ENCODE measurements around the gene ANKS1B. TPM values are rescaled to one million over a fixed set of nuclear protein-coding genes. Genes with fewer than 3 reads are reported as not detected.
"Not testable (repeated sequence)": the region's sequence is repeated elsewhere in the genome, so short reads cannot be mapped to it uniquely, and the experiment has no call there.

ANKS1B gene
- total RNA-seq, 1 experiment from 2014 or later: 5.8 TPM

DNA sequence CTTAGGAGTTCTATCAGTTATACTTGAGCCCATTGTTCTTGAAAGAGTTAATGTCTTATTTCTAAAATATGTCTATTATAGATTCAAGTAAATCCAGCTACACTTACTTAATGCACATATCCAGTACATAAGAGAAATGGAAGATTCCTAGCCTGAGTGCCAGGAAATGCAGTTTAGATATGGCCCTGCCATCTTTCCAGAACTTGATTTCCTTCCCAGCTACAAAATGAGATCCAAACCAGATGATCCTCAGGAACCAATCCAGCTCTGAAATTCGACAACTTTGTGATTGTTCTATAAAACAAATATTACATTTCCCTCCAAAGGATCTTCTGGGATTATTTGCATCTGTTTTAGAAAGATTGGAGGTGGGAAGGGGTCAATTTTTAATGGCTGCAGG is 654.5 kb downstream of the ANKS1B start:
- H3K36me3 Mint-ChIP-seq: no peaks in the 10 kb centered on the region
- ChIA-PET CTCF (no interaction called here), POLR2A (no interaction called here)
- no peak overlapping the region for H3K27ac Mint-ChIP-seq
- no peak for DNase-seq (ENCODE audit: low spot score)
- H3K9me3 Mint-ChIP-seq: peaks cover 15% of the 10 kb centered on the region
- no peak for ATAC-seq
- H3K4me1 Mint-ChIP-seq: no peaks in the 10 kb centered on the region
- TF ChIP-seq ZNF317 (CRISPR knock-in tag; IDR thresholded peaks at IDR 0.05; ENCODE audit: borderline replicate concordance, low read depth) (no peak), PRRX2 (CRISPR knock-in tag; IDR thresholded peaks at IDR 0.05) (no peak), GRHL2 (CRISPR knock-in tag; IDR thresholded peaks at IDR 0.05; ENCODE audit: insufficient replicate concordance, severe bottlenecking) (no peak), JUN (CRISPR knock-in tag; IDR thresholded peaks at IDR 0.05) (no peak), GTF2I (CRISPR knock-in tag; conservative IDR thresholded peaks at IDR 0.05) (no peak), NFE2L1 (CRISPR knock-in tag; IDR thresholded peaks at IDR 0.05) (no peak), ZNF671 (CRISPR knock-in tag; IDR thresholded peaks at IDR 0.05) (no peak), MXD4 (CRISPR knock-in tag; IDR thresholded peaks at IDR 0.05; ENCODE audit: borderline replicate concordance) (no peak), ZNF121 (CRISPR knock-in tag; IDR thresholded peaks at IDR 0.05) (no peak), SMAD3 (CRISPR knock-in tag; IDR thresholded peaks at IDR 0.05; ENCODE audit: borderline replicate concordance) (no peak), ZNF423 (CRISPR knock-in tag; IDR thresholded peaks at IDR 0.05) (no peak), OVOL2 (CRISPR knock-in tag; IDR thresholded peaks at IDR 0.05; ENCODE audit: borderline replicate concordance) (no peak)
- TF ChIP-seq, protein P1, sequence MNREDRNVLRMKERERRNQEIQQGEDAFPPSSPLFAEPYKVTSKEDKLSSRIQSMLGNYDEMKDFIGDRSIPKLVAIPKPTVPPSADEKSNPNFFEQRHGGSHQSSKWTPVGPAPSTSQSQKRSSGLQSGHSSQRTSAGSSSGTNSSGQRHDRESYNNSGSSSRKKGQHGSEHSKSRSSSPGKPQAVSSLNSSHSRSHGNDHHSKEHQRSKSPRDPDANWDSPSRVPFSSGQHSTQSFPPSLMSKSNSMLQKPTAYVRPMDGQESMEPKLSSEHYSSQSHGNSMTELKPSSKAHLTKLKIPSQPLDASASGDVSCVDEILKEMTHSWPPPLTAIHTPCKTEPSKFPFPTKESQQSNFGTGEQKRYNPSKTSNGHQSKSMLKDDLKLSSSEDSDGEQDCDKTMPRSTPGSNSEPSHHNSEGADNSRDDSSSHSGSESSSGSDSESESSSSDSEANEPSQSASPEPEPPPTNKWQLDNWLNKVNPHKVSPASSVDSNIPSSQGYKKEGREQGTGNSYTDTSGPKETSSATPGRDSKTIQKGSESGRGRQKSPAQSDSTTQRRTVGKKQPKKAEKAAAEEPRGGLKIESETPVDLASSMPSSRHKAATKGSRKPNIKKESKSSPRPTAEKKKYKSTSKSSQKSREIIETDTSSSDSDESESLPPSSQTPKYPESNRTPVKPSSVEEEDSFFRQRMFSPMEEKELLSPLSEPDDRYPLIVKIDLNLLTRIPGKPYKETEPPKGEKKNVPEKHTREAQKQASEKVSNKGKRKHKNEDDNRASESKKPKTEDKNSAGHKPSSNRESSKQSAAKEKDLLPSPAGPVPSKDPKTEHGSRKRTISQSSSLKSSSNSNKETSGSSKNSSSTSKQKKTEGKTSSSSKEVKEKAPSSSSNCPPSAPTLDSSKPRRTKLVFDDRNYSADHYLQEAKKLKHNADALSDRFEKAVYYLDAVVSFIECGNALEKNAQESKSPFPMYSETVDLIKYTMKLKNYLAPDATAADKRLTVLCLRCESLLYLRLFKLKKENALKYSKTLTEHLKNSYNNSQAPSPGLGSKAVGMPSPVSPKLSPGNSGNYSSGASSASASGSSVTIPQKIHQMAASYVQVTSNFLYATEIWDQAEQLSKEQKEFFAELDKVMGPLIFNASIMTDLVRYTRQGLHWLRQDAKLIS (CRISPR knock-in tag; IDR thresholded peaks at IDR 0.05; ENCODE audit: borderline replicate concordance): no peak
- TF ChIP-seq, protein P2, sequence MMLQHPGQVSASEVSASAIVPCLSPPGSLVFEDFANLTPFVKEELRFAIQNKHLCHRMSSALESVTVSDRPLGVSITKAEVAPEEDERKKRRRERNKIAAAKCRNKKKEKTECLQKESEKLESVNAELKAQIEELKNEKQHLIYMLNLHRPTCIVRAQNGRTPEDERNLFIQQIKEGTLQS (CRISPR knock-in tag; conservative IDR thresholded peaks at IDR 0.05): no peak
- TF ChIP-seq, protein P3, sequence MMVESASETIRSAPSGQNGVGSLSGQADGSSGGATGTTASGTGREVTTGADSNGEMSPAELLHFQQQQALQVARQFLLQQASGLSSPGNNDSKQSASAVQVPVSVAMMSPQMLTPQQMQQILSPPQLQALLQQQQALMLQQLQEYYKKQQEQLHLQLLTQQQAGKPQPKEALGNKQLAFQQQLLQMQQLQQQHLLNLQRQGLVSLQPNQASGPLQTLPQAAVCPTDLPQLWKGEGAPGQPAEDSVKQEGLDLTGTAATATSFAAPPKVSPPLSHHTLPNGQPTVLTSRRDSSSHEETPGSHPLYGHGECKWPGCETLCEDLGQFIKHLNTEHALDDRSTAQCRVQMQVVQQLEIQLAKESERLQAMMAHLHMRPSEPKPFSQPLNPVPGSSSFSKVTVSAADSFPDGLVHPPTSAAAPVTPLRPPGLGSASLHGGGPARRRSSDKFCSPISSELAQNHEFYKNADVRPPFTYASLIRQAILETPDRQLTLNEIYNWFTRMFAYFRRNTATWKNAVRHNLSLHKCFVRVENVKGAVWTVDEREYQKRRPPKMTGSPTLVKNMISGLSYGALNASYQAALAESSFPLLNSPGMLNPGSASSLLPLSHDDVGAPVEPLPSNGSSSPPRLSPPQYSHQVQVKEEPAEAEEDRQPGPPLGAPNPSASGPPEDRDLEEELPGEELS (CRISPR knock-in tag; IDR thresholded peaks at IDR 0.05): no peak
- TF ChIP-seq, protein P4, sequence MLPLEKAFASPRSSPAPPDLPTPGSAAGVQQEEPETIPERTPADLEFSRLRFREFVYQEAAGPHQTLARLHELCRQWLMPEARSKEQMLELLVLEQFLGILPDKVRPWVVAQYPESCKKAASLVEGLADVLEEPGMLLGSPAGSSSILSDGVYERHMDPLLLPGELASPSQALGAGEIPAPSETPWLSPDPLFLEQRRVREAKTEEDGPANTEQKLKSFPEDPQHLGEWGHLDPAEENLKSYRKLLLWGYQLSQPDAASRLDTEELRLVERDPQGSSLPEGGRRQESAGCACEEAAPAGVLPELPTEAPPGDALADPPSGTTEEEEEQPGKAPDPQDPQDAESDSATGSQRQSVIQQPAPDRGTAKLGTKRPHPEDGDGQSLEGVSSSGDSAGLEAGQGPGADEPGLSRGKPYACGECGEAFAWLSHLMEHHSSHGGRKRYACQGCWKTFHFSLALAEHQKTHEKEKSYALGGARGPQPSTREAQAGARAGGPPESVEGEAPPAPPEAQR (CRISPR knock-in tag; IDR thresholded peaks at IDR 0.05): no peak
- TF ChIP-seq, protein P5, sequence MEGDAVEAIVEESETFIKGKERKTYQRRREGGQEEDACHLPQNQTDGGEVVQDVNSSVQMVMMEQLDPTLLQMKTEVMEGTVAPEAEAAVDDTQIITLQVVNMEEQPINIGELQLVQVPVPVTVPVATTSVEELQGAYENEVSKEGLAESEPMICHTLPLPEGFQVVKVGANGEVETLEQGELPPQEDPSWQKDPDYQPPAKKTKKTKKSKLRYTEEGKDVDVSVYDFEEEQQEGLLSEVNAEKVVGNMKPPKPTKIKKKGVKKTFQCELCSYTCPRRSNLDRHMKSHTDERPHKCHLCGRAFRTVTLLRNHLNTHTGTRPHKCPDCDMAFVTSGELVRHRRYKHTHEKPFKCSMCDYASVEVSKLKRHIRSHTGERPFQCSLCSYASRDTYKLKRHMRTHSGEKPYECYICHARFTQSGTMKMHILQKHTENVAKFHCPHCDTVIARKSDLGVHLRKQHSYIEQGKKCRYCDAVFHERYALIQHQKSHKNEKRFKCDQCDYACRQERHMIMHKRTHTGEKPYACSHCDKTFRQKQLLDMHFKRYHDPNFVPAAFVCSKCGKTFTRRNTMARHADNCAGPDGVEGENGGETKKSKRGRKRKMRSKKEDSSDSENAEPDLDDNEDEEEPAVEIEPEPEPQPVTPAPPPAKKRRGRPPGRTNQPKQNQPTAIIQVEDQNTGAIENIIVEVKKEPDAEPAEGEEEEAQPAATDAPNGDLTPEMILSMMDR (IDR thresholded peaks at IDR 0.05): no peak
- TF ChIP-seq, protein P6, sequence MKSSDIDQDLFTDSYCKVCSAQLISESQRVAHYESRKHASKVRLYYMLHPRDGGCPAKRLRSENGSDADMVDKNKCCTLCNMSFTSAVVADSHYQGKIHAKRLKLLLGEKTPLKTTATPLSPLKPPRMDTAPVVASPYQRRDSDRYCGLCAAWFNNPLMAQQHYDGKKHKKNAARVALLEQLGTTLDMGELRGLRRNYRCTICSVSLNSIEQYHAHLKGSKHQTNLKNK (CRISPR knock-in tag; IDR thresholded peaks at IDR 0.05): no peak
- TF ChIP-seq, protein P7, sequence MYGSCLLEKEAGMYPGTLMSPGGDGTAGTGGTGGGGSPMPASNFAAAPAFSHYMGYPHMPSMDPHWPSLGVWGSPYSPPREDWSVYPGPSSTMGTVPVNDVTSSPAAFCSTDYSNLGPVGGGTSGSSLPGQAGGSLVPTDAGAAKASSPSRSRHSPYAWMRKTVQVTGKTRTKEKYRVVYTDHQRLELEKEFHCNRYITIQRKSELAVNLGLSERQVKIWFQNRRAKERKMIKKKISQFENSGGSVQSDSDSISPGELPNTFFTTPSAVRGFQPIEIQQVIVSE (CRISPR knock-in tag; IDR thresholded peaks at IDR 0.05; ENCODE audit: borderline replicate concordance): no peak
- H3K27me3 Mint-ChIP-seq (ENCODE audit: low read depth): no peaks in the 10 kb centered on the region
- no peak overlapping the region for H3K4me3 Mint-ChIP-seq

DNA sequence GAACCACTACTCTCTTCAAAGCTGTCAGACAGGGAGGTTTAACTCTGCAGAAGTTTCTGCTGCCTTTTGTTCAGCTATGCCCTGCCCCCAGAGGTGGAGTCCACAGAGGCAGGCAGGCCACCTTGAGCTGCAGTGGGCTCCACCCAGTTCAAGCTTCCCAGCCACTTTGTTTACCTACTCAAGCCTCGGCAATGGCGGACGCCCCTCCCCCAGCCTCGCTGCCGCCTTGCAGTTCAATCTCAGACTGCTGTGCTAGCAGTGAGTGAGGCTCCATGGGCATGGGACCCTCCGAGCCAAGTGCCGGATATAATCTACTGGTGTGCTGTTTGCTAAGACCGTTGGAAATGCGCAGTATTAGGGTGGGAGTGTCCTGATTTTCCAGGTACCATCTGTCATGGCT is 663.5 kb downstream of the ANKS1B start:
- peaks cover 14% of the 10 kb centered on the region for H3K36me3 Mint-ChIP-seq
- DNase-seq (ENCODE audit: low spot score); H3K27ac Mint-ChIP-seq; CTCF ChIA-PET; H3K4me3 Mint-ChIP-seq; ATAC-seq; POLR2A ChIA-PET; H3K27me3 Mint-ChIP-seq (ENCODE audit: low read depth); H3K4me1 Mint-ChIP-seq: not testable (repeated sequence)
- H3K9me3 Mint-ChIP-seq: peaks cover 47% of the 10 kb centered on the region
